H1 (cell line): ENCODE measurements around the gene PFKFB3. TPM values are rescaled to one million over a fixed set of nuclear protein-coding genes. Genes with fewer than 3 reads are reported as not detected.

Experiments
- CTCF ChIA-PET: fragments of 300-600 bp; sonication (Branson Sonifier 250); formaldehyde crosslinking; loops from one replicate; lab custom pipeline; 2021; ENCODE audit not compliant: partially characterized antibody; lab: Charles Lee
- POLR2A ChIA-PET: fragments of 300-600 bp; sonication (Branson Sonifier 250); formaldehyde crosslinking; loops from one replicate; lab custom pipeline; 2021; ENCODE audit warnings: inconsistent platforms; ENCODE audit not compliant: partially characterized antibody; lab: Charles Lee
- DNase-seq, 2 experiments: peaks; one replicate each; pipeline versions ENCODE4 v3.0.0 to v3.0.0-alpha.2; 2010 to 2022; ENCODE audit warnings: low spot score in 2 of 2, low read depth in 1 of 2, mixed read lengths in 1 of 2
- FAIRE-seq: peaks from 2 replicates; lab custom pipeline; 2011; peaks lifted over from hg19 to GRCh38; lab: Jason Lieb, UNC
- H2AFZ ChIP-seq: 2 replicates; pipeline ENCODE4 v1.8.1; 2012; ENCODE audit warnings: low read length, inconsistent platforms
- H2AK5ac ChIP-seq: 2 replicates; pipeline ENCODE4 v1.6.1; 2013; ENCODE audit warnings: low read depth, low read length
- H2BK120ac ChIP-seq: replicated peaks from 2 replicates; pipeline ENCODE3; 2013; ENCODE audit warnings: low read depth, low read length, inconsistent platforms
- H2BK12ac ChIP-seq: 2 replicates; pipeline ENCODE4 v1.6.1; 2013; ENCODE audit warnings: low read depth, low read length
- H2BK15ac ChIP-seq: 2 replicates; pipeline ENCODE4 v1.6.1; 2013; ENCODE audit warnings: low read length
- H2BK20ac ChIP-seq: 2 replicates; pipeline ENCODE4 v1.6.1; 2013; ENCODE audit warnings: low read length
- H2BK5ac ChIP-seq: 2 replicates; pipeline ENCODE4 v1.6.1; 2013; ENCODE audit warnings: low read depth, low read length
- H3K14ac ChIP-seq: 2 replicates; pipeline ENCODE4 v1.6.1; 2013; ENCODE audit warnings: inconsistent platforms; ENCODE audit not compliant: insufficient read length
- H3K18ac ChIP-seq: 2 replicates; pipeline ENCODE4 v1.6.1; 2013; ENCODE audit warnings: low read length; ENCODE audit errors: extremely low read depth
- H3K23ac ChIP-seq: 2 replicates; pipeline ENCODE4 v1.6.1; 2013; ENCODE audit warnings: inconsistent platforms; ENCODE audit not compliant: insufficient read length
- H3K23me2 ChIP-seq: 2 replicates; pipeline ENCODE4 v1.6.1; 2013; ENCODE audit warnings: low read depth, low read length
- H3K27ac ChIP-seq: 2 replicates; pipeline ENCODE4 v1.6.1; 2011; ENCODE audit warnings: low read depth, low read length, inconsistent platforms
- H3K27me3 ChIP-seq, 4 experiments: replicated peaks in 1 of 4; 1 replicate in 1 of 4; 2 replicates in 3 of 4; pipeline versions ENCODE4 v1.6.1 to v1.8.1; 2011 to 2013; ENCODE audit warnings: low read length in 3 of 4, mild to moderate bottlenecking in 3 of 4, inconsistent platforms in 2 of 4, mixed read lengths in 2 of 4, moderate library complexity in 1 of 4; ENCODE audit not compliant: control insufficient read depth in 3 of 4, insufficient read depth in 3 of 4; ENCODE audit errors: extremely low read depth in 1 of 4
- H3K36me3 ChIP-seq, 4 experiments: 2 replicates each; pipeline versions ENCODE4 v1.6.1 to v1.8.1; 2011 to 2013; ENCODE audit warnings: mild to moderate bottlenecking in 4 of 4, low read length in 3 of 4, moderate library complexity in 2 of 4, control low read depth in 1 of 4, inconsistent platforms in 1 of 4; ENCODE audit not compliant: insufficient read depth in 4 of 4, control insufficient read depth in 2 of 4
- H3K4ac ChIP-seq: replicated peaks from 2 replicates; pipeline ENCODE3; 2013; ENCODE audit warnings: low read length, low read depth, mixed read lengths, inconsistent platforms; ENCODE audit not compliant: insufficient read length
- H3K4me1 ChIP-seq, 4 experiments: replicated peaks in 1 of 4; 1 replicate in 1 of 4; 2 replicates in 3 of 4; pipeline versions ENCODE4 v1.6.1 to v1.8.1; 2011 to 2013; ENCODE audit warnings: low read length in 3 of 4, inconsistent platforms in 2 of 4, mixed read lengths in 1 of 4; ENCODE audit not compliant: insufficient read depth in 4 of 4, control insufficient read depth in 3 of 4
- H3K4me2 ChIP-seq, 2 experiments: 2 replicates each; pipeline versions ENCODE4 v1.6.1 to v1.8.1; 2011 to 2013; ENCODE audit warnings: low read depth in 2 of 2, low read length in 2 of 2, control low read depth in 1 of 2, inconsistent platforms in 1 of 2, mild to moderate bottlenecking in 1 of 2; ENCODE audit not compliant: insufficient read depth in 1 of 2
- H3K4me3 ChIP-seq, 4 experiments: fragments of 200-600, 300-600 bp in 1 of 4; sonication (generic), shearing (Covaris generic), sonication (Bioruptor Twin) in 1 of 4; 2 replicates each; pipeline versions ENCODE4 v1.5.1 to v1.8.1; 2011 to 2016; ENCODE audit warnings: low read length in 4 of 4, low read depth in 3 of 4, control low read depth in 2 of 4, inconsistent platforms in 2 of 4, mild to moderate bottlenecking in 2 of 4, mixed read lengths in 1 of 4, moderate library complexity in 1 of 4; ENCODE audit not compliant: insufficient read depth in 2 of 4; ENCODE audit errors: extremely low read depth in 1 of 4
- H3K56ac ChIP-seq: replicated peaks from 2 replicates; pipeline ENCODE3; 2013; ENCODE audit warnings: low read depth, mild to moderate bottlenecking, mixed read lengths, low read length, inconsistent platforms; ENCODE audit not compliant: insufficient read length
- H3K79me1 ChIP-seq: 2 replicates; pipeline ENCODE4 v1.6.1; 2013; ENCODE audit warnings: low read depth, low read length, control low read depth
- H3K79me2 ChIP-seq, 2 experiments: 2 replicates each; pipeline versions ENCODE4 v1.6.1 to v1.8.1; 2012 to 2013; ENCODE audit warnings: low read length in 2 of 2, mild to moderate bottlenecking in 2 of 2, inconsistent platforms in 1 of 2; ENCODE audit not compliant: insufficient read depth in 2 of 2, control insufficient read depth in 1 of 2
- H3K9ac ChIP-seq, 4 experiments: replicated peaks in 1 of 4; 1 replicate in 1 of 4; 2 replicates in 3 of 4; pipeline versions ENCODE4 v1.6.1 to v1.8.1; 2011 to 2013; ENCODE audit warnings: low read depth in 3 of 4, low read length in 3 of 4, control low read depth in 2 of 4, mild to moderate bottlenecking in 2 of 4, moderate library complexity in 2 of 4, inconsistent platforms in 1 of 4; ENCODE audit errors: extremely low read depth in 1 of 4
- H3K9me3 ChIP-seq, 2 experiments: 2 replicates each; pipeline versions ENCODE4 v1.6.1 to v1.8.1; 2012 to 2013; ENCODE audit warnings: mild to moderate bottlenecking in 2 of 2, moderate library complexity in 2 of 2, control low read depth in 1 of 2, inconsistent platforms in 1 of 2, low read depth in 1 of 2, low read length in 1 of 2, mixed read lengths in 1 of 2; ENCODE audit not compliant: insufficient read depth in 2 of 2
- H4K20me1 ChIP-seq, 2 experiments: replicated peaks in 1 of 2; 2 replicates each; pipeline versions ENCODE3 to v1.8.1; 2011 to 2013; ENCODE audit warnings: inconsistent platforms in 2 of 2, low read length in 2 of 2, mild to moderate bottlenecking in 1 of 2; ENCODE audit not compliant: insufficient read depth in 2 of 2, control insufficient read depth in 1 of 2
- H4K5ac ChIP-seq: 2 replicates; pipeline ENCODE4 v1.6.1; 2013; ENCODE audit warnings: low read length, low read depth, mixed read lengths, inconsistent platforms; ENCODE audit not compliant: insufficient read length
- H4K8ac ChIP-seq: 2 replicates; pipeline ENCODE4 v1.8.0; 2013; ENCODE audit warnings: mild to moderate bottlenecking, moderate library complexity, low read length, inconsistent platforms; ENCODE audit not compliant: insufficient read depth; ENCODE audit errors: extremely low read depth
- H4K91ac ChIP-seq: replicated peaks from 2 replicates; pipeline ENCODE3; 2013; ENCODE audit warnings: low read length, mixed read lengths, inconsistent platforms; ENCODE audit not compliant: insufficient read length
- CHD2 ChIP-seq: IDR thresholded peaks from 2 replicates; pipeline ENCODE4 v1.6.1; 2012; ENCODE audit warnings: low read length, improper control_type of control experiment
- GABPA ChIP-seq: IDR thresholded peaks from 2 replicates; pipeline ENCODE4 v1.6.1; 2011; ENCODE audit warnings: mild to moderate bottlenecking, low read length, moderate library complexity, borderline replicate concordance; ENCODE audit not compliant: insufficient read depth
- KDM5A ChIP-seq: fragments of 200-600 bp; IDR thresholded peaks from 2 replicates; pipeline ENCODE4 v1.7.1; 2012; ENCODE audit warnings: mild to moderate bottlenecking, low read length, inconsistent platforms, mixed read lengths
- MAFK ChIP-seq: IDR thresholded peaks from 2 replicates; pipeline ENCODE4 v1.6.1; 2012; ENCODE audit warnings: low read depth, mild to moderate bottlenecking, improper control_type of control experiment, low read length
- NANOG ChIP-seq: IDR thresholded peaks from 2 replicates; pipeline ENCODE4 v1.6.1; 2011; ENCODE audit warnings: low read length, low read depth, mild to moderate bottlenecking, inconsistent platforms; ENCODE audit not compliant: insufficient read depth, poor library complexity, severe bottlenecking
- PHF8 ChIP-seq: fragments of 200-600 bp; sonication (generic); conservative IDR thresholded peaks from 2 replicates; pipeline ENCODE4 v1.7.1; 2012; ENCODE audit warnings: low read depth, mild to moderate bottlenecking, inconsistent platforms, low read length, moderate library complexity
- POLR2A ChIP-seq, 2 experiments: IDR thresholded peaks; 1 replicate in 1 of 2; 2 replicates in 1 of 2; pipeline ENCODE4 v1.6.1; 2011; ENCODE audit warnings: low read depth in 2 of 2, low read length in 2 of 2, mild to moderate bottlenecking in 2 of 2; ENCODE audit errors: control extremely low read depth in 1 of 2
- POU5F1 ChIP-seq: IDR thresholded peaks from 2 replicates; pipeline ENCODE4 v1.6.1; 2011; ENCODE audit warnings: low read depth, mild to moderate bottlenecking, low read length, moderate library complexity
- TBP ChIP-seq: IDR thresholded peaks from 2 replicates; pipeline ENCODE4 v1.6.1; 2011; ENCODE audit warnings: low read depth, low read length, improper control_type of control experiment
- TEAD4 ChIP-seq: IDR thresholded peaks from 2 replicates; pipeline ENCODE4 v1.6.1; 2012; ENCODE audit warnings: low read depth, low read length, inconsistent platforms, mixed read lengths
- WGBS, 2 experiments: shearing (Covaris generic) in 1 of 2; methylation state at CpG; one replicate each; pipeline versions ENCODE4 v1.1.6 to v1.1.7; 2013 to 2015; ENCODE audit warnings: low lambda C conversion rate in 2 of 2, mixed read lengths in 2 of 2, inconsistent platforms in 1 of 2, low coverage in 1 of 2, missing lambda C conversion rate in 1 of 2; ENCODE audit not compliant: insufficient replicate concordance in 2 of 2, insufficient coverage in 1 of 2, insufficient read length in 1 of 2; ENCODE audit errors: extremely low coverage in 1 of 2, missing lambda C conversion rate in 1 of 2; 5-methylcytosine and 5-hydroxymethylcytosine counted together
- polyA plus RNA-seq, 7 experiments: library from polyadenylated mRNA; depleted of rRNA in 3 of 7; stranded (reverse) in 5 of 7; unstranded in 2 of 7; fragments of >200 nt in 5 of 7; fragments of 200-250 nt in 2 of 7; gene quantifications; 1 replicate in 5 of 7; 2 replicates in 1 of 7; 4 replicates in 1 of 7; pipeline versions ENCODE4 v1.2.1 to v1.2.3, GENCODE V29; 2011 to 2013; ENCODE audit warnings: missing spikeins in 2 of 7, mixed read lengths in 2 of 7
- total RNA-seq: library from RNA; stranded (reverse); fragmentation: NEBNext Ultra II Directional; extraction: Animal tissue kit (Norgen Biotek cat#: 25700); gene quantifications from 2 replicates; pipeline ENCODE4 v1.2.1, GENCODE V29; 2021
- TF ChIP-seq, protein P1 (sequence below), 3 experiments: IDR thresholded peaks; 1 replicate in 2 of 3; 2 replicates in 1 of 3; pipeline versions ENCODE4 v1.5.1 to v1.6.1; 2011; ENCODE audit warnings: low read length in 3 of 3, mild to moderate bottlenecking in 3 of 3, inconsistent platforms in 2 of 3, low read depth in 1 of 3, moderate library complexity in 1 of 3; ENCODE audit not compliant: insufficient read depth in 1 of 3; ENCODE audit errors: control extremely low read depth in 1 of 3

Gene PFKFB3
- total and polyA plus RNA-seq, 2 of the 8 experiments (the other 6 are each of a cell fraction or from before 2014, with no cell fraction given), result 15.6 to 32.0 TPM

DNA sequence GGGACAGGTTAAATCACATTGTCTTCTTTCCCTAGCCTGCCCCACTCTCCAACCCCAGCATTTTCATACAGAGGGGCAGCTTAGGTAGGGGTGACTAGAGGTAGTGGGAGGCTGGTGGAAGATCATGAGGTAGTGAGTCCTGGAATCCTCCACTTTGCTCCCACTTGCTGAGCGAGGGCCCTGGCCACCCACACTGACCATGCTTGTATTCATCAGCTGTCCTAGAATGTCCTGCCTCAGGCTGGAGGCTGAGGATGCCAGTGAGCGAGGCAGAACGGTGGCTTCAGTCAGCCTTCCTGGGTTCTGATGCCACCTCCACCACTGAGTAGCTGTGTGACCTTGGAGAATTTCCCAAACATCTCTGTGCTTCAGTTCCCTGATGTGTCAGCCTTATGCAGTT, 34.6 kb upstream of the PFKFB3 start:
- no peak overlapping the region for H2BK120ac ChIP-seq
- H2BK5ac ChIP-seq, result no peak overlapping the region
- no peak overlapping the region for H3K14ac ChIP-seq
- no peak overlapping the region for H3K18ac ChIP-seq
- H2BK15ac ChIP-seq, result no peak overlapping the region
- 0 out of 7 replicates have a peak, but pooled peaks cover 0 to 2% (median 0%) of the 10 kb centered on the region in 4 experiments for H3K4me1 ChIP-seq
- no peaks in the 10 kb centered on the region for H3K27me3 ChIP-seq
- H2AK5ac ChIP-seq, result no peak overlapping the region
- H3K27ac ChIP-seq, result no peak overlapping the region
- H2BK20ac ChIP-seq, result no peak overlapping the region
- H2AFZ ChIP-seq, result no peak overlapping the region
- no peak overlapping the region for H3K4me2 ChIP-seq
- no peaks in the 10 kb centered on the region for H3K23me2 ChIP-seq
- FAIRE-seq (no peak), DNase-seq (no peak)
- CTCF ChIA-PET, result interaction anchor here (0.6 to 2.9 kb wide), 10 partner anchors 10 to 431 kb away, joined by 3 to 15 read pairs (median 4); partner anchors contain the start of gene PFKFB3
- H4K20me1 ChIP-seq, result peaks cover 2 to 12% of the 10 kb centered on the region in 2 experiments
- peaks cover 0 to 2% (median under 1%) of the 10 kb centered on the region in 4 experiments; a peak in 1 of 8 replicates for H3K36me3 ChIP-seq
- H2BK12ac ChIP-seq, result no peak overlapping the region
- H3K9me3 ChIP-seq, result no peaks in the 10 kb centered on the region
- H3K79me1 ChIP-seq, result peaks cover 6% of the 10 kb centered on the region
- no peak overlapping the region for H3K23ac ChIP-seq
- H4K91ac ChIP-seq, result no peak overlapping the region
- H3K56ac ChIP-seq, result no peak overlapping the region
- H4K5ac ChIP-seq, result no peak overlapping the region
- no peak overlapping the region for H4K8ac ChIP-seq
- POLR2A ChIA-PET, result interaction anchor here (1.2 to 2.8 kb wide), 5 partner anchors 9 to 35 kb away, joined by 3 to 15 read pairs (median 10); partner anchors contain the start of gene PFKFB3
- no peak overlapping the region for H3K4ac ChIP-seq
- H3K4me3 ChIP-seq, result no peak overlapping the region
- WGBS, 2 experiments, result 87% methylated on average over 3 of the region's 3 CpGs; no CpG with 5 or more reads in 1 of the 2 experiments
- H3K9ac ChIP-seq, result no peak overlapping the region
- H3K79me2 ChIP-seq, result peaks cover 0 to 50% of the 10 kb centered on the region in 2 experiments; a peak in 3 of 4 replicates
- TF ChIP-seq PHF8 (no peak), TBP (no peak), POLR2A (IDR thresholded peaks at IDR 0.05; ENCODE audit: control extremely low read depth in 1 of 2, low read depth in 2 of 2, low read length in 2 of 2) (no peak), MAFK (no peak), CHD2 (no peak), GABPA (no peak), NANOG (no peak), KDM5A (no peak), TEAD4 (no peak), POU5F1 (no peak)
- TF ChIP-seq, protein P1, sequence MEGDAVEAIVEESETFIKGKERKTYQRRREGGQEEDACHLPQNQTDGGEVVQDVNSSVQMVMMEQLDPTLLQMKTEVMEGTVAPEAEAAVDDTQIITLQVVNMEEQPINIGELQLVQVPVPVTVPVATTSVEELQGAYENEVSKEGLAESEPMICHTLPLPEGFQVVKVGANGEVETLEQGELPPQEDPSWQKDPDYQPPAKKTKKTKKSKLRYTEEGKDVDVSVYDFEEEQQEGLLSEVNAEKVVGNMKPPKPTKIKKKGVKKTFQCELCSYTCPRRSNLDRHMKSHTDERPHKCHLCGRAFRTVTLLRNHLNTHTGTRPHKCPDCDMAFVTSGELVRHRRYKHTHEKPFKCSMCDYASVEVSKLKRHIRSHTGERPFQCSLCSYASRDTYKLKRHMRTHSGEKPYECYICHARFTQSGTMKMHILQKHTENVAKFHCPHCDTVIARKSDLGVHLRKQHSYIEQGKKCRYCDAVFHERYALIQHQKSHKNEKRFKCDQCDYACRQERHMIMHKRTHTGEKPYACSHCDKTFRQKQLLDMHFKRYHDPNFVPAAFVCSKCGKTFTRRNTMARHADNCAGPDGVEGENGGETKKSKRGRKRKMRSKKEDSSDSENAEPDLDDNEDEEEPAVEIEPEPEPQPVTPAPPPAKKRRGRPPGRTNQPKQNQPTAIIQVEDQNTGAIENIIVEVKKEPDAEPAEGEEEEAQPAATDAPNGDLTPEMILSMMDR (IDR thresholded peaks at IDR 0.05; ENCODE audit: control extremely low read depth in 1 of 3, insufficient read depth in 1 of 3, low read depth in 1 of 3, low read length in 3 of 3), result no peak
